SK-N-SH (cell line): ENCODE data around the gene CAPN11. TPM values are rescaled to one million over a fixed set of nuclear protein-coding genes. Genes with fewer than 3 reads are reported as not detected.

Experiments used
- CTCF ChIA-PET: fragments of 300-600, 350-600 bp; formaldehyde crosslinking; extraction: SDS; loops from one replicate; lab custom pipeline; 2021; lab: Yijun Ruan, JAX
- POLR2A ChIA-PET: fragments of 350-600 bp; sonication (Branson Sonifier 250); formaldehyde crosslinking; extraction: SDS; loops from one replicate; lab custom pipeline; 2020; ENCODE audit warnings: antibody characterized with exemption, inconsistent platforms; lab: Yijun Ruan, JAX
- DNase-seq: peaks from one replicate; pipeline ENCODE4 v3.0.0; 2012
- H2AFZ ChIP-seq: fragments of 200-600 bp; sonication (generic); 2 replicates; pipeline ENCODE4 v1.8.1; 2016; ENCODE audit warnings: antibody characterized with exemption, mild to moderate bottlenecking, low read depth
- H3F3A ChIP-seq: fragments of 200-600 bp; sonication (generic); replicated peaks from 2 replicates; pipeline ENCODE3; 2016; ENCODE audit warnings: antibody characterized with exemption, mild to moderate bottlenecking; ENCODE audit not compliant: insufficient read depth
- H3K27ac ChIP-seq, 2 experiments: fragments of 200-500 bp in 1 of 2; fragments of 200-600 bp in 1 of 2; sonication (Bioruptor generic) in 1 of 2; sonication (generic), shearing (Covaris generic) in 1 of 2; 2 replicates each; pipeline versions ENCODE4 v1.5.1 to v1.6.1; 2014 to 2016; ENCODE audit warnings: low read depth in 2 of 2, inconsistent platforms in 1 of 2, low read length in 1 of 2, mild to moderate bottlenecking in 1 of 2, mixed read lengths in 1 of 2
- H3K27me3 ChIP-seq: fragments of 200-600 bp; sonication (generic), shearing (Covaris generic); 2 replicates; pipeline ENCODE4 v1.6.1; 2016; ENCODE audit warnings: mixed run types; ENCODE audit not compliant: insufficient read depth
- H3K36me3 ChIP-seq, 2 experiments: fragments of 200-500 bp in 1 of 2; fragments of 200-600 bp in 1 of 2; sonication (Bioruptor generic) in 1 of 2; sonication (generic) in 1 of 2; replicated peaks in 1 of 2; 2 replicates each; pipeline versions ENCODE3 to v1.5.1; 2014 to 2016; ENCODE audit warnings: low read length in 1 of 2, mild to moderate bottlenecking in 1 of 2; ENCODE audit not compliant: insufficient read depth in 2 of 2, control insufficient read depth in 1 of 2
- H3K4me1 ChIP-seq, 2 experiments: fragments of 200-500 bp in 1 of 2; fragments of 200-600 bp in 1 of 2; sonication (Bioruptor generic) in 1 of 2; sonication (generic), shearing (Covaris generic) in 1 of 2; 2 replicates each; pipeline versions ENCODE4 v1.5.1 to v1.6.1; 2014 to 2016; ENCODE audit warnings: low read depth in 1 of 2, low read length in 1 of 2, mixed run types in 1 of 2; ENCODE audit not compliant: insufficient read depth in 2 of 2, control insufficient read depth in 1 of 2
- H3K4me2 ChIP-seq: fragments of 200-600 bp; sonication (generic), shearing (Covaris generic); 2 replicates; pipeline ENCODE4 v1.6.1; 2017; ENCODE audit warnings: mixed run types
- H3K4me3 ChIP-seq, 2 experiments: fragments of 200-500 bp in 1 of 2; fragments of 200-600 bp in 1 of 2; sonication (Bioruptor generic) in 1 of 2; sonication (generic), shearing (Covaris generic) in 1 of 2; 2 replicates each; pipeline versions ENCODE4 v1.5.1 to v1.8.1; 2014 to 2016; ENCODE audit warnings: low read depth in 2 of 2, inconsistent platforms in 1 of 2, low read length in 1 of 2, mild to moderate bottlenecking in 1 of 2, mixed read lengths in 1 of 2, moderate library complexity in 1 of 2
- H3K79me2 ChIP-seq: fragments of 200-600 bp; sonication (generic); 2 replicates; pipeline ENCODE4 v1.8.1; 2017; ENCODE audit warnings: mild to moderate bottlenecking; ENCODE audit not compliant: insufficient read depth
- H3K9ac ChIP-seq: fragments of 200-600 bp; sonication (generic); 2 replicates; pipeline ENCODE4 v1.6.1; 2017; ENCODE audit warnings: mixed run types
- H3K9me2 ChIP-seq: fragments of 200-600 bp; sonication (generic); 2 replicates; pipeline ENCODE4 v1.6.1; 2017; ENCODE audit warnings: mixed run types
- H3K9me3 ChIP-seq: fragments of 200-600 bp; sonication (generic); 2 replicates; pipeline ENCODE4 v1.6.1; 2017; ENCODE audit warnings: mixed run types, mild to moderate bottlenecking, moderate library complexity
- H4K20me1 ChIP-seq: fragments of 200-600 bp; sonication (generic); 2 replicates; pipeline ENCODE4 v1.6.1; 2017; ENCODE audit warnings: mild to moderate bottlenecking, mixed run types; ENCODE audit not compliant: insufficient read depth
- CHD2 ChIP-seq: fragments of 150-350 bp; IDR thresholded peaks from 2 replicates; pipeline ENCODE4 v1.6.1; 2018; ENCODE audit warnings: low read length; ENCODE audit not compliant: partially characterized antibody
- EP300 ChIP-seq, 2 experiments: IDR thresholded peaks; 2 replicates each; pipeline versions ENCODE4 v1.4.0 to v1.6.1; 2012; ENCODE audit warnings: borderline replicate concordance in 1 of 2, low read depth in 1 of 2, low read length in 1 of 2
- NRF1 ChIP-seq: IDR thresholded peaks from 2 replicates; pipeline ENCODE4 v1.6.1; 2012; ENCODE audit warnings: low read depth, mild to moderate bottlenecking, low read length
- RAD21 ChIP-seq: IDR thresholded peaks from 2 replicates; pipeline ENCODE4 v1.6.1; 2012; ENCODE audit warnings: mild to moderate bottlenecking, low read length
- RCOR1 ChIP-seq: fragments of 150-350 bp; IDR thresholded peaks from 2 replicates; pipeline ENCODE4 v1.6.1; 2017; ENCODE audit warnings: antibody characterized with exemption, low read length
- RXRA ChIP-seq: IDR thresholded peaks from 2 replicates; pipeline ENCODE4 v1.4.0; 2012; ENCODE audit warnings: low read depth, mild to moderate bottlenecking, borderline replicate concordance
- SIN3A ChIP-seq: IDR thresholded peaks from 2 replicates; pipeline ENCODE4 v1.6.1; 2012; ENCODE audit warnings: low read depth, mild to moderate bottlenecking, low read length, moderate library complexity, borderline replicate concordance
- SMC3 ChIP-seq: IDR thresholded peaks from 2 replicates; pipeline ENCODE4 v1.6.1; 2012; ENCODE audit warnings: low read depth, low read length, improper control_type of control experiment
- TAF1 ChIP-seq: IDR thresholded peaks from 2 replicates; pipeline ENCODE4 v1.6.1; 2012; ENCODE audit warnings: low read depth, mild to moderate bottlenecking, low read length, moderate library complexity, borderline replicate concordance
- USF1 ChIP-seq: IDR thresholded peaks from 2 replicates; pipeline ENCODE4 v1.4.0; 2012; ENCODE audit warnings: low read depth, borderline replicate concordance
- USF2 ChIP-seq: fragments of 150-350 bp; IDR thresholded peaks from 2 replicates; pipeline ENCODE4 v1.6.1; 2017; ENCODE audit warnings: antibody characterized with exemption, low read length, low read depth, borderline replicate concordance
- YY1 ChIP-seq: IDR thresholded peaks from 2 replicates; pipeline ENCODE4 v1.4.0; 2012; ENCODE audit warnings: low read depth, mild to moderate bottlenecking
- ZBTB33 ChIP-seq: IDR thresholded peaks from 2 replicates; pipeline ENCODE4 v1.4.0; 2012; ENCODE audit warnings: low read depth, borderline replicate concordance
- whole genome bisulfite sequencing: methylation state at CpG from one replicate; pipeline ENCODE4 v1.1.6; 2017; ENCODE audit warnings: low lambda C conversion rate; 5-methylcytosine and 5-hydroxymethylcytosine counted together
- polyA plus RNA-seq, 3 experiments: library from polyadenylated mRNA; depleted of rRNA; stranded (reverse); fragments of >200 nt; gene quantifications; 2 replicates each; pipeline ENCODE4 v1.2.3, GENCODE V29; 2012
- TF ChIP-seq, protein P1 (sequence below): IDR thresholded peaks from 2 replicates; pipeline ENCODE4; 2012
- TF ChIP-seq, protein P2 (sequence below): fragments of 150-350 bp; IDR thresholded peaks from 2 replicates; pipeline ENCODE4 v1.6.1; 2016; ENCODE audit warnings: mild to moderate bottlenecking, low read depth, low read length

CAPN11 gene
- polyA plus RNA-seq, 1 of the 3 experiments (the other 2 are of a cell fraction): not detected

- no peak for TF ChIP-seq EP300 (IDR thresholded peaks at IDR 0.05; ENCODE audit: borderline replicate concordance in 1 of 2, low read depth in 1 of 2, low read length in 1 of 2)
- no peak for TF ChIP-seq USF2
- no peak for TF ChIP-seq SIN3A
- TF ChIP-seq, protein P1, sequence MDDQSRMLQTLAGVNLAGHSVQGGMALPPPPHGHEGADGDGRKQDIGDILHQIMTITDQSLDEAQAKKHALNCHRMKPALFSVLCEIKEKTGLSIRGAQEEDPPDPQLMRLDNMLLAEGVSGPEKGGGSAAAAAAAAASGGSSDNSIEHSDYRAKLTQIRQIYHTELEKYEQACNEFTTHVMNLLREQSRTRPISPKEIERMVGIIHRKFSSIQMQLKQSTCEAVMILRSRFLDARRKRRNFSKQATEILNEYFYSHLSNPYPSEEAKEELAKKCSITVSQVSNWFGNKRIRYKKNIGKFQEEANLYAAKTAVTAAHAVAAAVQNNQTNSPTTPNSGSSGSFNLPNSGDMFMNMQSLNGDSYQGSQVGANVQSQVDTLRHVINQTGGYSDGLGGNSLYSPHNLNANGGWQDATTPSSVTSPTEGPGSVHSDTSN: no peak
- H2AFZ ChIP-seq: no peak overlapping the region
- H3K27me3 ChIP-seq: no peaks in the 10 kb centered on the region; the same call in 1 of the 2 replicates
- H3F3A ChIP-seq: no peaks in the 10 kb centered on the region
- H3K36me3 ChIP-seq: no peaks in the 10 kb centered on the region
- no peak overlapping the region for H3K4me2 ChIP-seq
- no peaks in the 10 kb centered on the region for H3K79me2 ChIP-seq
- no peaks in the 10 kb centered on the region for H3K9me2 ChIP-seq
- DNase-seq: no peak
- no peaks in the 10 kb centered on the region for H3K9me3 ChIP-seq
- no peak overlapping the region for H3K27ac ChIP-seq
- 37% methylated on average over 2 of the region's 2 CpGs for WGBS
- H3K9ac ChIP-seq: no peak overlapping the region
- CTCF ChIA-PET: interaction anchor here (0.9 to 5.8 kb wide), 2 partner anchors 18 to 43 kb away, joined by 3 to 31 read pairs; no protein-coding TSS in a partner anchor
- H4K20me1 ChIP-seq: no peaks in the 10 kb centered on the region
- POLR2A ChIA-PET: interaction anchor here (0.9 kb wide), 1 partner anchor 9 kb away, joined by 6 read pairs; no protein-coding TSS in a partner anchor
- no peaks in the 10 kb centered on the region; a peak in 1 of 4 replicates for H3K4me1 ChIP-seq
- no peak overlapping the region for H3K4me3 ChIP-seq
Measured at GRCh38 chr6:44190715-44191114, 32.1 kb downstream of the CAPN11 start.

GRCh38 chr6:44192428-44193041 lies 33.9 kb downstream of the CAPN11 start:
- WGBS: 79% methylated on average over 10 of the region's 10 CpGs
- CTCF ChIA-PET: interaction anchor here (0.8 to 5.8 kb wide), 4 partner anchors 15 to 45 kb away, joined by 3 to 31 read pairs (median 5); partner anchors contain the start of gene SLC29A1
- Histone ChIP-seq H3K27me3 (no peaks in the 10 kb centered on the region; the same call in 1 of the 2 replicates), H3K4me3 (no peak overlapping the region), H3K9me3 (no peaks in the 10 kb centered on the region), H3K9me2 (no peaks in the 10 kb centered on the region)
- no peak for DNase-seq
- no peak for TF ChIP-seq NRF1
- no peak for TF ChIP-seq EP300 (IDR thresholded peaks at IDR 0.05; ENCODE audit: borderline replicate concordance in 1 of 2, low read depth in 1 of 2, low read length in 1 of 2)
- TF ChIP-seq RAD21: no peak
- TF ChIP-seq, protein P2, sequence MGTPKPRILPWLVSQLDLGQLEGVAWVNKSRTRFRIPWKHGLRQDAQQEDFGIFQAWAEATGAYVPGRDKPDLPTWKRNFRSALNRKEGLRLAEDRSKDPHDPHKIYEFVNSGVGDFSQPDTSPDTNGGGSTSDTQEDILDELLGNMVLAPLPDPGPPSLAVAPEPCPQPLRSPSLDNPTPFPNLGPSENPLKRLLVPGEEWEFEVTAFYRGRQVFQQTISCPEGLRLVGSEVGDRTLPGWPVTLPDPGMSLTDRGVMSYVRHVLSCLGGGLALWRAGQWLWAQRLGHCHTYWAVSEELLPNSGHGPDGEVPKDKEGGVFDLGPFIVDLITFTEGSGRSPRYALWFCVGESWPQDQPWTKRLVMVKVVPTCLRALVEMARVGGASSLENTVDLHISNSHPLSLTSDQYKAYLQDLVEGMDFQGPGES: no peak
- TF ChIP-seq SMC3: no peak
- no peak for TF ChIP-seq RXRA
- TF ChIP-seq TAF1: no peak
- TF ChIP-seq USF1: no peak
- no peak for TF ChIP-seq RCOR1
- TF ChIP-seq CHD2: no peak
- no peak for TF ChIP-seq YY1
- no peak for TF ChIP-seq ZBTB33
- TF ChIP-seq, all 33 proteins: peak for 0
- H3K79me2 ChIP-seq: no peaks in the 10 kb centered on the region
- no peak overlapping the region for H3K27ac ChIP-seq
- H3K36me3 ChIP-seq: no peaks in the 10 kb centered on the region
- POLR2A ChIA-PET: no interaction called here
- H3K9ac ChIP-seq: no peak overlapping the region
- H2AFZ ChIP-seq: peak overlapping the region; percentile 68; the same call in 1 of the 2 replicates
- no peaks in the 10 kb centered on the region for H4K20me1 ChIP-seq
- H3F3A ChIP-seq: no peaks in the 10 kb centered on the region
- no peaks in the 10 kb centered on the region; a peak in 1 of 4 replicates for H3K4me1 ChIP-seq
- H3K4me2 ChIP-seq: no peak overlapping the region
